Left lung (tissue), 10 donors: ENCODE results near the gene PCNP. TPM values are rescaled to one million over a fixed set of nuclear protein-coding genes. Genes with fewer than 3 reads are reported as not detected.

Experiments used
- ATAC-seq: fragments of 200-7000 bp; cut with Tn5 transposase; one replicate; pipeline ENCODE4 v1.9.1; 2020; ENCODE audit warnings: moderate library complexity
- DNase-seq, 4 donors: peaks; one replicate each; pipeline ENCODE4 v3.0.0-alpha.2; 2013 to 2020
- H3K27ac ChIP-seq, 2 donors: fragments of 200-600 bp; sonication (generic) in 1 of 2; one replicate each; pipeline versions ENCODE4 v1.5.0 to v1.8.0; 2020 to 2021
- H3K27me3 ChIP-seq, 2 donors: fragments of 200-600 bp; sonication (generic) in 1 of 2; one replicate each; pipeline versions ENCODE4 v1.5.0 to v1.8.0; 2020 to 2021
- H3K36me3 ChIP-seq, 2 donors: fragments of 200-600 bp; sonication (generic) in 1 of 2; one replicate each; pipeline versions ENCODE4 v1.5.0 to v1.8.0; 2020 to 2021
- H3K4me1 ChIP-seq, 2 donors: fragments of 200-600 bp; one replicate each; pipeline ENCODE4 v1.8.0; 2021
- H3K4me3 ChIP-seq, 2 donors: fragments of 200-600 bp; sonication (generic) in 1 of 2; one replicate each; pipeline versions ENCODE4 v1.5.0 to v1.8.0; 2020 to 2021; ENCODE audit warnings: mild to moderate bottlenecking in 1 of 2
- H3K9me3 ChIP-seq, 2 donors: fragments of 200-600 bp; sonication (generic) in 1 of 2; one replicate each; pipeline versions ENCODE4 v1.5.0 to v1.8.0; 2020 to 2021
- intact Hi-C, 2 donors: fragments of 100-400 bp; cut with DNase I; formaldehyde crosslinking; loops; one replicate each; pipeline versions ENCODE4 v1.11.2 to v1.14.2; 2022
- polyA plus RNA-seq, 6 donors: library from polyadenylated mRNA; unstranded; fragments of 120-200 nt; gene quantifications; one replicate each; pipeline ENCODE4 v1.2.1, GENCODE V29; 2013; ENCODE audit not compliant: insufficient read length in 6 of 6
- total RNA-seq, 2 donors: library from RNA; stranded (reverse); fragmentation: NEBNext Ultra II Directional; extraction: Animal tissue kit (Norgen Biotek cat#: 25700); gene quantifications; one replicate each; pipeline ENCODE4 v1.2.1, GENCODE V29; 2021
- TF ChIP-seq, protein P1 (sequence below), 2 donors: fragments of 200-600 bp; sonication (generic) in 1 of 2; IDR thresholded peaks; one replicate each; pipeline versions ENCODE4 v1.5.0 to v1.8.0; 2021; ENCODE audit warnings: antibody characterized with exemption in 2 of 2
- donor health status: DM: no; HTN: yes; CAD: no.
- donor health status: DM: no; HTN: no; CAD: no.

PCNP gene
- total and polyA plus RNA-seq, 8 donors, result 137 to 244 (median 216) TPM

DNA sequence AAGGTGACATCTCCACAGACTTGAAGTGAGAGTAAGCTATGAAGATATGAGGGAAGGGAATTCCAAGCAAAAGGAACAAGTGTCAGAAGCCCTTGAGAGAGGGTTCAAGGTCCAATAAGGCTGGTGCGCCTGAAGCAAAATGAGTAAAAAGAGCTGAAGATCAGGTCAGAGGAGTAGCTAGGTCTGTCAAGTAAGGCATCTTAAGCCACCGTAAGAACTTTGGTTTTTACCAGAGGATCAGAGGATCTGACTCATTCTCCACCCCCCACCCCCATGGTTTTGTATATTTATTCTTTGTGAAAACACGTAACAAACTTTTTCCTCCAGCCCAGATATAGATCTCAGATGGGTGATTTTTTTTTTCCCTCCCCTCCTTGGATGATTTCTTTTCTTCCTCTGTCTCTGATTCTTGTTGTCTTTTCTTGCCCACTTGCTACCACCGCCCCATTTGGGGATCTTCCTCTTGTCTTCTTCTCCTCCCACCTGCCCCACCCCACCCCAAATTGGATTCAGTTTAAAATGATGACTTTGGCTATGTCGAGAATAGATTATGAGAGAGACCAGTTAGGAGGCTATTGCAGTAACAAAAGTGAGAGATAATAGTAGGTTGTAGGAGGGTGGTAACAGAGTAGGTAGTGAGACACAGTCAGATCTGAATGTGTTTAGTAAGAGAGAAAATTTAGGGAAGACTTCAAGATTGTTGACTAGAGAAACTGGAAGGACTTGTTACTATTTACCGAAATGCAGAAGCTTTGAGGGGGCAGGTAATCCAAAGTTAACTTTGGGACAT lies 6.3 kb upstream of the PCNP start:
- DNase-seq, result no peak
- TF ChIP-seq, protein P1, sequence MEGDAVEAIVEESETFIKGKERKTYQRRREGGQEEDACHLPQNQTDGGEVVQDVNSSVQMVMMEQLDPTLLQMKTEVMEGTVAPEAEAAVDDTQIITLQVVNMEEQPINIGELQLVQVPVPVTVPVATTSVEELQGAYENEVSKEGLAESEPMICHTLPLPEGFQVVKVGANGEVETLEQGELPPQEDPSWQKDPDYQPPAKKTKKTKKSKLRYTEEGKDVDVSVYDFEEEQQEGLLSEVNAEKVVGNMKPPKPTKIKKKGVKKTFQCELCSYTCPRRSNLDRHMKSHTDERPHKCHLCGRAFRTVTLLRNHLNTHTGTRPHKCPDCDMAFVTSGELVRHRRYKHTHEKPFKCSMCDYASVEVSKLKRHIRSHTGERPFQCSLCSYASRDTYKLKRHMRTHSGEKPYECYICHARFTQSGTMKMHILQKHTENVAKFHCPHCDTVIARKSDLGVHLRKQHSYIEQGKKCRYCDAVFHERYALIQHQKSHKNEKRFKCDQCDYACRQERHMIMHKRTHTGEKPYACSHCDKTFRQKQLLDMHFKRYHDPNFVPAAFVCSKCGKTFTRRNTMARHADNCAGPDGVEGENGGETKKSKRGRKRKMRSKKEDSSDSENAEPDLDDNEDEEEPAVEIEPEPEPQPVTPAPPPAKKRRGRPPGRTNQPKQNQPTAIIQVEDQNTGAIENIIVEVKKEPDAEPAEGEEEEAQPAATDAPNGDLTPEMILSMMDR (IDR thresholded peaks at IDR 0.05), result no peak
- no peak for ATAC-seq
- Histone ChIP-seq H3K27me3 (no peaks in the 10 kb centered on the region), H3K27ac (no peak overlapping the region), H3K4me1 (peaks cover 2 to 17% of the 10 kb centered on the region in 2 donors), H3K4me3 (no peak overlapping the region), H3K9me3 (no peaks in the 10 kb centered on the region), H3K36me3 (peaks cover 0 to 31% of the 10 kb centered on the region in 2 donors)
- intact Hi-C loops, result no loop called here

DNA sequence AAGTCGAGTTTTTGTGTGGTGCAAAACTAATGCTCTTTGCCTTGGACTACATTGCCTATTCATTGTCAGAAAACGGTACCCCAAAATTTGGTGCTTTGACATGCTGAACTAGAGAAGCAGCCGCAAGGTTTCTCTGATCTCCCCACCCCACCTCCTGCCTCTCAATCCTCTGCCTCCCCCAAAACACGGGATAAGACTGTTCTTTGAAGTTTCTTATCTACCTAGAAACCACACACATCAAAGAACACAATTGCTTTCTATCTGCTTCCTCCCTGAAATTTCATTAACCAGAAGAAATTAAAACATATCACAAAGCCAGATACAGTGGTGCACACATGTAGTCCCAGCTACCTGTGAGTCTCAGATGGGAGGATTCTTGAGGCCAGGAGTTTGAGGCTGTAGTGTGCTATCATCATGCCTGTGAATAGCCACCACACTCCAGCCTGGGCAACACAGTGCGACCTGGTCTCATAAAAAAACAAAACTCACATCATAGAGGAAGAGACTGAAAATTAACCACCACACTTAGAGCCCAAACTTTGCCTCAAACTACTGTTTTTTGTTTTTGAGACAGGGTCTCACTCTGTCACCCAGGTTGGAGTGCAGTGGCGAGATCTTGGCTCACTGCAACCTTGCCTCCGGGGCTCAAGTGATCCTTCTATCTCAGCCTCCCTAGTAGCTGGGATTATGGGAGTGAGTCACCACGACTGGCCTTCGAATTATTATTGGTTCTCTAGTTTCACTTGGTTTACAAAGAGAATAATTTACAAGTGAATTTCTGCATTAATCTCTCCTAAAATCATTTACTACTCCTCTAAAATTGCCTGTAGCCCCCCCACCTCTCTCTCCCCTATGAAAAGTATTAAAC lies 2.7 kb upstream of the PCNP start:
- intact Hi-C loops, result no loop called here
- no peaks in the 10 kb centered on the region for H3K9me3 ChIP-seq
- H3K4me3 ChIP-seq, result no peak overlapping the region
- DNase-seq, result no peak
- no peak overlapping the region for H3K27ac ChIP-seq
- ATAC-seq, result no peak
- peaks cover 14 to 18% of the 10 kb centered on the region in 2 donors for H3K4me1 ChIP-seq
- H3K27me3 ChIP-seq, result no peaks in the 10 kb centered on the region
- peaks cover 0 to 13% of the 10 kb centered on the region in 2 donors for H3K36me3 ChIP-seq
- TF ChIP-seq, protein P1 (IDR thresholded peaks at IDR 0.05), result no peak

GRCh38 chr3:101574388-101575112 lies 570 bp downstream of the PCNP start:
- H3K9me3 ChIP-seq, result no peaks in the 10 kb centered on the region
- TF ChIP-seq, protein P1 (IDR thresholded peaks at IDR 0.05), result no peak
- intact Hi-C loops, result no loop called here

DNA sequence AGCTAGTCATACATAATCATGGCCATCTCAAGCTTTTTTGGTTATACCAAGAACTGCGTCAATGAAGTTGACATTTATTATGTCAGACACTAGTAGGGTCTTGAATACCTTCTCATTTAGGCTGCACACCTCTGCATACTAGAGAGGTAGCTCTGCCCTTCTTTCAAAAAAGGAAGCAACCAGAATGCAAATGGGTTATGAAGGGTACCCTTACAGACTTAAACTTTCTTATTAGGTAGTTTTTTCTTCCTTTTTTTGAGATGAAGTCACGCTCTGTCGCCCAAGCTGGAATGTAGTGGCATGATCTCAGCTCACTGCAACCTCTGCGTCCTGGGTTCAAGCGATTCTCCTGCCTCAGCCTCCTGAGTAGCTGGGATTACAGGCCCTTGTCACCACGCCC lies 3.3 kb downstream of the PCNP start:
- peaks cover 0 to 30% of the 10 kb centered on the region in 2 donors for H3K36me3 ChIP-seq
- H3K4me3 ChIP-seq, result no peak overlapping the region
- no peaks in the 10 kb centered on the region for H3K27me3 ChIP-seq
- peaks cover 14 to 56% of the 10 kb centered on the region in 2 donors for H3K4me1 ChIP-seq
- H3K27ac ChIP-seq, result no peak overlapping the region
- no peaks in the 10 kb centered on the region for H3K9me3 ChIP-seq
- DNase-seq, result no peak
- ATAC-seq, result no peak
- TF ChIP-seq, protein P1 (IDR thresholded peaks at IDR 0.05), result no peak
- intact Hi-C loops, result no loop called here

More at GRCh38 chr3:101574388-101575112, 570 bp downstream of the PCNP start:
- Histone ChIP-seq H3K27me3 (no peaks in the 10 kb centered on the region), H3K4me1 (peaks cover 14 to 44% of the 10 kb centered on the region in 2 donors), H3K27ac (peak overlapping the region; percentile 96 to 97), H3K4me3 (peak overlapping the region; percentile 90 to 93), H3K36me3 (peaks cover 0 to 17% of the 10 kb centered on the region in 2 donors)
- ATAC-seq (peak; percentile 66), DNase-seq (peak in 3 of 4 donors; percentile 62 to 73 (median 63))
